ENCODE data around the gene TRAK1. TPM values are rescaled to one million over a fixed set of nuclear protein-coding genes. Genes with fewer than 3 reads are reported as not detected.

The TRAK1 gene
- polyA plus RNA-seq, 4 donors, result 29.8 to 51.2 (median 46.7) TPM

GRCh38 chr3:42226470-42227425 is 135.6 kb downstream of the TRAK1 start:
- no peak for DNase-seq (ENCODE audit: low read depth in 4 of 4, low spot score in 3 of 4)

- DNase-seq (ENCODE audit: low read depth in 4 of 4, low spot score in 3 of 4), result no peak
These were observed 137.6 kb downstream of the TRAK1 start for GRCh38 chr3:42228796-42229195.

GRCh38 chr3:42229266-42229941 is 138.2 kb downstream of the TRAK1 start:
- no peak for DNase-seq (ENCODE audit: low read depth in 4 of 4, low spot score in 3 of 4)

GRCh38 chr3:42229942-42230688 is 139.0 kb downstream of the TRAK1 start:
- DNase-seq (ENCODE audit: low read depth in 4 of 4, low spot score in 3 of 4), result no peak

GRCh38 chr3:42230860-42231259 is 139.7 kb downstream of the TRAK1 start:
- no peak for DNase-seq (ENCODE audit: low read depth in 4 of 4, low spot score in 3 of 4)

- DNase-seq (ENCODE audit: low read depth in 4 of 4, low spot score in 3 of 4), result no peak
These were observed 144.4 kb downstream of the TRAK1 start for GRCh38 chr3:42235532-42235931.

- DNase-seq (ENCODE audit: low read depth in 4 of 4, low spot score in 3 of 4), result no peak
These were observed 145.5 kb downstream of the TRAK1 start for GRCh38 chr3:42236611-42237010.

- DNase-seq (ENCODE audit: low read depth in 4 of 4, low spot score in 3 of 4), result no peak
These were observed 154.9 kb downstream of the TRAK1 start for GRCh38 chr3:42246091-42246490.

- DNase-seq (ENCODE audit: low read depth in 4 of 4, low spot score in 3 of 4), result no peak
These were observed 156.4 kb downstream of the TRAK1 start for GRCh38 chr3:42247576-42248027.

- DNase-seq (ENCODE audit: low read depth in 4 of 4, low spot score in 3 of 4), result no peak
These were observed 159.6 kb downstream of the TRAK1 start for GRCh38 chr3:42250761-42251160.

GRCh38 chr3:42254566-42254965 is 163.4 kb downstream of the TRAK1 start:
- DNase-seq (ENCODE audit: low read depth in 4 of 4, low spot score in 3 of 4), result no peak

- no peak for DNase-seq (ENCODE audit: low read depth in 4 of 4, low spot score in 3 of 4)
These were observed 165.1 kb downstream of the TRAK1 start for GRCh38 chr3:42256135-42256819.

GRCh38 chr3:42257007-42257406 is 165.8 kb downstream of the TRAK1 start:
- no peak for DNase-seq (ENCODE audit: low read depth in 4 of 4, low spot score in 3 of 4)

GRCh38 chr3:42262525-42262924 is 171.4 kb downstream of the TRAK1 start:
- no peak for DNase-seq (ENCODE audit: low read depth in 4 of 4, low spot score in 3 of 4)

GRCh38 chr3:42263354-42264346 is 172.5 kb downstream of the TRAK1 start:
- no peak for DNase-seq (ENCODE audit: low read depth in 4 of 4, low spot score in 3 of 4)

- DNase-seq (ENCODE audit: low read depth in 4 of 4, low spot score in 3 of 4), result peak in 1 of 4 donors; percentile 19
These were observed 173.4 kb downstream of the TRAK1 start for GRCh38 chr3:42264399-42265058.

- DNase-seq (ENCODE audit: low read depth in 4 of 4, low spot score in 3 of 4), result peak in 2 of 4 donors; percentile 16 to 41
These were observed 174.2 kb downstream of the TRAK1 start for GRCh38 chr3:42265059-42265991.

- DNase-seq (ENCODE audit: low read depth in 4 of 4, low spot score in 3 of 4), result no peak
These were observed 174.9 kb downstream of the TRAK1 start, which contains the start of gene CCK for GRCh38 chr3:42266085-42266484. Gene CCK (minus strand): TSS chr3:42266185. CDS start chr3:42263630, 2,555 bp downstream.
